HG03342 (cell line): ENCODE measurements around the gene ABCA1.
"Not testable (repeated sequence)": the region's sequence is repeated elsewhere in the genome, so short reads cannot be mapped to it uniquely, and the experiment has no call there.

Experiments
- ATAC-seq: cut with Tn5 transposase; IDR thresholded peaks from one replicate; pipeline ENCODE4 v1.9.1; 2021; ENCODE audit warnings: mild to moderate bottlenecking, moderate library complexity; ENCODE audit not compliant: unreplicated experiment

The ABCA1 gene

GRCh38 chr9:104875320-104875719 is 52.6 kb downstream of the ABCA1 start:
- ATAC-seq: no peak

GRCh38 chr9:104873489-104873850 is 54.5 kb downstream of the ABCA1 start:
- ATAC-seq: no peak

- no peak for ATAC-seq
Measured at GRCh38 chr9:104872656-104873488, 55.1 kb downstream of the ABCA1 start.

- no peak for ATAC-seq
Measured at GRCh38 chr9:104871961-104872527, 55.9 kb downstream of the ABCA1 start.

DNA sequence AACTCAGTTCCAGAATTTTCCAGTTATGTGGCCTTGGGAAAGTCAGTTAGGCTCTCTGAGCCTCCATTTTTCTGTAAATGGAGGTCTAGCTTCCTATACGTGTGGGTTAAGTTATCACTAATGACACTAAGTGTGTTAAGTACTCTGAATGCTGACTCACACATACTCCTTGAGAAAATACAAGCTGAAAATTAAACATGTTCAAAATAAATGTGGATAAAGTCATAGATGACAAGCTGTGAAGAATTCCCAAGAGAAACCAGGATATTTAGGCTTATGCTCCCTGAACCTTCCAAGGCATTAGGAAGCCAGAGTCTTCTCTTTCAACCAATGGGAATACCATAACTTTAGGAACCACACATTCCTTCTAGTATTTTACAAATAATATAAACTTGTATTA is 58.1 kb downstream of the ABCA1 start:
- ATAC-seq: no peak

DNA sequence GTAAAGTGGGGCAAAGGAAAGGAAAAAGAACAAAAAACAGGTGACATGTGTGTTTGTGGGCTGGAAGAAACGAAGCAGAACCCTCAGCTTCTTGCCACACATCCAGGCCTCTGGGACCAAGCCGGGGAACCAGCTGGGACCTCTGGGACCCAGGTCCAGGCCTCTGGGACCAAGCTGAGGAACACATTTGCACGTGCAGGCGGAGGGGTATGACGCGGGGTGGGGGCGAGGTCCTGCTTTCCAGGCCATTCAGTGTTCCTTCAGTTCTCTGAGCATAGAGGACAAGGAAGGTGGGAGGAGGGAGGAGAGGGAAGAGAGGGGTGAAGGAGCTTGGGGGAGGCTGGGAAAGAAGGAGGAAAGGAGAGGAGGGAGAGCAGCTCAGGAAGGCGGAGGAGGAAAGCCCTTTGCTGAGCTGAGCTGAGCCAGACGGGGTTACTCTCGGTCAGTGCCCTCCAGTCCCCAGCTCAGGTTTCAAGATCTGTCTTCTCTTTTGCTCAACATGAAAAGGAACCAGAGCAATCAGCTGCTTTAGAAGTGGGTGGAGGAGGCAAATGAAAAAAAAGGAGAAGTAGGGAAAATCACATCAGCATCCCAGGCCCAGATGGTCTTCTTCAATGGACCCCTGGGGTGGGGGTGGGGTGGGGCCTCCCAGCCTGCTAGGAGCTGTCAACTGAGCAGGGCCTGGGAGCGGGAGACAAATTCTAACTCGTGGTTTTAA is 59.1 kb downstream of the ABCA1 start:
- ATAC-seq: peak; percentile 91

DNA sequence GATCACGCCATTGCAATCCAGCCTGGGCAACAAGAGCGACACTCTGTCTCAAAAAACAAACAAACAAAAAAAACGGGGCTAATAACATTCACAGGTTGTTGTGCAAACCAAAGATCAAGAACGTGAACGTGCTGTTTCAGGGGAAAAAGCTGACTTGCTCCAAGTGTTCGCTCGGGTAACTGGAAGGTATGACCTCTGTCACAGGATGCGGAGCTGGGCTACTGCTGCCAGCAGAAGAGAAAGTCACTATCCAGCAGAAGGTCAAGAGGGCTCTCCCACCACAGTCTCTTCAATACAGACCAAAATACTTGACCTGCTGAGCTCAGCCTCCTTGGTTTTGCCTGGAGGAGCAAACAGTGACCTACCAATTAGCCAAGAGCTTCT is 59.7 kb downstream of the ABCA1 start:
- no peak for ATAC-seq

DNA sequence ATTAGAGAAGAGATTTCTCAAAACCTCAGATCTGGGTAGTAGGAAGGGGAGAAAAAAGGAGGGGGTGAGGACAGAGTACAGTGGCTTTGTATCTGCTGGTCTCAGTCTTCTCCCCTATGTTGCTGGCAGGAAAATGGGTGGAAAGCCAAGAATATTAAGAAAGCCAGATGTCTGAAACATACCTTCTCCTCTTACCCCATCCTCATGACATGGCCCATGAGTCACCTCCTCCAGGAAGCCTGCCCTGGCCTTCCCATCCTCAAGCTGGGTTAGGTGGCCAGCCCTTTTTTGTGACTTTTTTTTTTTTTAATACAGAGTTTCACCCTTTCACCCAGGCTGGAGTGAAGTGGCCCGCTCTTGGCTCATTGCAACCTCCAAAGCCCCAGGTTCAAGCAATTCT is 61.8 kb downstream of the ABCA1 start:
- ATAC-seq: no peak

GRCh38 chr9:104864675-104865104 is 63.3 kb downstream of the ABCA1 start:
- ATAC-seq: no peak

DNA sequence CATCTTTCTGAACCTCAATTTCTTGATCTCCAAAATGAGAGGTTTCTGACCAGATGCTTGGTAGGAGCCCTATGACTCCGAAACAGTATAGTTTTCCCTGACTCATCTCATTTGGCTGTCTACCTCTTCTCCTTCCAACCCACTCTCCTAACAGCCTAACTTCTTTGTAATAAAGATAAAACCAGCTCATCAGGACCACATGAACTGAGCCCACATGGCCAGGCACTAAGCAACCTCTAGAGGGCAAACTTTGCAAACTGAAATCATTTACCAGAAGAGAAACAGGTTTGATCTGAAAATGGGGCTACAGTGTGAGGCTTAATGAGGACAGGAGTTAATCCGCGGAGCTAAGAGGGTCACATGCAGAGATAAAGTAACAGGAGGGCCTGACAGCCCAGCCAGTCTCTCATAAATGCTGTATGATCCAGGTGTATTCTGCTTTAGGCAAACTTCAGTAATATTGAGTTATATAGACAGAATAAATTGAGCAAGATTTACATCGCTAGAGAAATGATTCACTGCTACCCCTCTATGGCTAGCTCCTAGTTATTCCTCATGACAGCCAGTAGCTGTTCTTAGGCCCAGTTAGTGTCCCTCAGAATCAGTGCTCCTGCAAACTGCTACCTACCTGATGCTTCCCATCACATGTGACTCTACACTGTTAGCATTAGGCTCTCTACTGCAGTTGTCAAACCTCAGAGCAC is 64.6 kb downstream of the ABCA1 start:
- ATAC-seq: peak; percentile 92

DNA sequence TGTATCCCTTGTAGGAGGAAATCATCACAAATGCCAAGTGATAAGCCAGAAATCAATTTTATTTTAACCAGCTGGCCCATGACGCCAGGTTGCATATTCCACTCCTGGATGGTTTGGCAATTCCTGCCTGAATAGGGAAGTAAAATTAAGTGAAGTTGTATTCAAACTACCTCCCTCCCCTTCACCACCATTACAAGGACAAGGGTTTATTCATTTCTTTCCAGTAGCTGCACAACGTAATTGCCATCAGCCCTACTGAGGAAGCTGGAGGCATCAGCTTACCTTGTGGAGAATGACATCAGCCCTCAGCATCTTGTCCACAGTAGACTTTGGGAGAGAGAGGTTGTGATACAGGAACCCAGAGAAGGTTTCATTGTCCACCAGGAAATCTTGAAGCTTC is 66.6 kb downstream of the ABCA1 start:
- no peak for ATAC-seq

DNA sequence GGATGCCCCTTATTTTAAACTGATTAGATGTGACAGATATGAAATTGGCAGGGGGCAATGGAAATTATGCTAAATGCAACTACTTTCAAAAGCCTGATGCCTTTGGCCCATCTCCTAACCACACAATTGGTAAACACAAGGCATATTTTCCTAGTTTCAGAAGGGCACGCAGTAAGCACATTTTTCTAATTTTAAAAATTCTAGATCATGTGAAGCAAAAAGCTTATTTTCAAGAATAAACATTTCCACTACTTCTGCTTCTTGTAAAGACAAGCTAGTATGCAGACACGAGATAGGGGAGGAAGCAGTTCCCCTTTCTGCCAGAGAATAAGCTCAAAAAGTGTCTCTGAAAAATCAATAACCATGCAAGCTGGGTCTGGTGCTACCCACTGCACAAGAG is 67.7 kb downstream of the ABCA1 start:
- no peak for ATAC-seq

GRCh38 chr9:104858846-104859245 is 69.1 kb downstream of the ABCA1 start:
- ATAC-seq: no peak

GRCh38 chr9:104858271-104858670 is 69.7 kb downstream of the ABCA1 start:
- ATAC-seq: no peak

GRCh38 chr9:104856413-104856941 is 71.5 kb downstream of the ABCA1 start:
- ATAC-seq: no peak

DNA sequence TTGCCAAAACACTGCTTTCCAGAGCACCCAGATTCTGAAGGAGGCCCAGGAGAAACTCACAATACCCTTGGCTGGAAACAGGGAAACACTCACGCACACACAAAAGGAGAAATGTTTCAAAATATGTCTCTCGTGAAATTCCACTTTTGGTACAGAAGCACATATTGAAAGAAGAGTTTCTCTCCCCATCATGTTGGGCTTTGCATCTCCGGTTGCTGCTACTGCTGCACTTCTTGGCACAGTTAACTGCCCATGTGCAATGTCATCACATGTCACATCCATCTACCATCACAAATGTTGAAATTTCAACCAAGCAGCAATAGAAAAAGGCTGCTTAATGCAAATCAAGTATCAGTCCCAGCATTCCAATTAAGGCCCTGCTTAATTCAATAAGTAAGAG is 72.1 kb downstream of the ABCA1 start:
- ATAC-seq: no peak

GRCh38 chr9:104855258-104855657 is 72.7 kb downstream of the ABCA1 start:
- not testable (repeated sequence) for ATAC-seq

- ATAC-seq: no peak
Measured at GRCh38 chr9:104854613-104855012, 73.3 kb downstream of the ABCA1 start.

DNA sequence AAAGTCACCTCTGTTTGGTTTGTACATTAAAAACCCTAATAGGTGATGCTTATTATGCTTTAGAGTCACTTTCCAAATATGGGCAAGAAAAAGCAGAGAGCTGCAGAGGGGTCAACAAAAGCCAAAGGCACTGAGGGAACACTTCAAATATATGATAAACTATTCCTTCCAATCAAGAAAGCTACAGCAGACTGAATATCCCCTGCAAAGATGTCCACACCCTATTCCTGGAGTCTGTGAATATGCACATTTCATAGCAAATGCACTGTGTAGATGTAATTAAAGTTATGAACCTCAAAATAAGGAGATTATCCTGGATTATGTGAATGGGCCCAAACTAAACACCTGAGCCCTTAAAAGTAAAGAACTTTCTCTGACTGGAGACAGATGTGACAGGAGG is 74.3 kb downstream of the ABCA1 start:
- ATAC-seq: no peak

DNA sequence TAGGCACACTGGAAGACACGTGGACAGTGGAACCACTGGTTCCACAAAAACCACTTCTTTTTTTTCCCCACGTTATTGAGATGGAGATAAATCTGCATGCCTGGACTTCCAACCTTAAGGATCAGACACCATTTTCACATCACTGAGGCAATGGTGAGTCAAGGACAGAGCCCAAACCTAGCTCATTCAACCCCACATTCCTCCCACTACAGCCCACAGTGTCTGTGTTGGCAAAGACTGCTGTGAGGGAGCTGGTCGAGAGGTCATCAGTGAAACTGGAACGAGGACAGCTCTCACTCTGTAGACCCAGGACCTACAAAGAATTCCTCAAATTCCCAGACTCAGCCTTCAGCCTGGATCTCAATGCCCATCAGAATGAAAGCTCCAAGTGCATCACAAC is 74.8 kb downstream of the ABCA1 start:
- no peak for ATAC-seq

- no peak for ATAC-seq
Measured at GRCh38 chr9:104851546-104851920, 76.4 kb downstream of the ABCA1 start.
